Heart left ventricle (tissue), 13 donors: Measurements from ENCODE around the gene IL20RB.

Experiments used
- POLR2A ChIP-seq, 2 donors: fragments of 450-650 bp; IDR thresholded peaks; one replicate each; pipeline ENCODE4 v1.6.1; 2017; ENCODE audit warnings: antibody characterized with exemption in 2 of 2, mild to moderate bottlenecking in 2 of 2, moderate library complexity in 2 of 2
- TF ChIP-seq, protein P1 (sequence below), 12 donors: fragments of 200-600 bp; sonication (generic) in 4 of 12; IDR thresholded peaks; one replicate each; pipeline versions ENCODE4 v1.5.0 to v1.8.0; 2018 to 2022; ENCODE audit warnings: antibody characterized with exemption in 12 of 12, mild to moderate bottlenecking in 5 of 12
- donor health status: ischemic (EF 13 %, LVEDD 7.1; RV severe dilation, severe dysfunction).
- donor health status: DM: no; HTN: yes; CAD: no.
- donor health status: DM: no; HTN: no; CAD: no.
- donor health status: ischemic (EF 25% LVEDD 6.9; RV normal size, moderate dysfunction).
- donor health status: ischemic (EF 25% LVEDD 5.7; RV mildly dilated, moderate dysfunction).
- donor health status: ischemic (EF 35%, LVEDD 5.7; RV mildly dilated, moderate dysfunction).
- donor health status: nonischemic (EF 11% LVEDD 7.7; RV severe dilation, severe dysfunction).
- donor health status: DM: yes; HTN: yes; CAD: no.
- donor health status: PGD.
- donor health status: ischemic (EF 29% LVEDD 5.4; RV normal size, mild dysfunction).
- donor health status: nonischemic (EF 23%, LVEDD 6.1; RV moderate dilation, normal function).

DNA sequence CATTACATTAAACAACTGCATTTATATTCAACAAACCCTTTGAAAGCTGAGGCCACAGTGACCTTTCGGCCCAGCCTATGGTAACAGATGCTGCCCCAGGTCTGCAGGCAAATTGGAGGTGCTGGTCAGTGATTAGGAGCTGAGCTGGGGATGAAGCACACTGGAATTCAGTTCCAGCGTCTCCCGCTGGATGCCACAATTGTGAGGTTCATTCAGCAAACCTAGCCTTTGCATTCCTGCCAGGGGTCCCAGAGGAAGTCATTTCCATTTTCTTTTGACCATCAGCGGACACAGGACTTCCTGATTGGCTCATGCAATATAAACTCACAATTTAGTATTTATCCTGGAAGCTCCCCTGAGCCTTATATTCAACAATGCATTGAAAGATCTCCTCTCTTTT, 89.5 kb downstream of the IL20RB start:
- TF ChIP-seq, protein P1, sequence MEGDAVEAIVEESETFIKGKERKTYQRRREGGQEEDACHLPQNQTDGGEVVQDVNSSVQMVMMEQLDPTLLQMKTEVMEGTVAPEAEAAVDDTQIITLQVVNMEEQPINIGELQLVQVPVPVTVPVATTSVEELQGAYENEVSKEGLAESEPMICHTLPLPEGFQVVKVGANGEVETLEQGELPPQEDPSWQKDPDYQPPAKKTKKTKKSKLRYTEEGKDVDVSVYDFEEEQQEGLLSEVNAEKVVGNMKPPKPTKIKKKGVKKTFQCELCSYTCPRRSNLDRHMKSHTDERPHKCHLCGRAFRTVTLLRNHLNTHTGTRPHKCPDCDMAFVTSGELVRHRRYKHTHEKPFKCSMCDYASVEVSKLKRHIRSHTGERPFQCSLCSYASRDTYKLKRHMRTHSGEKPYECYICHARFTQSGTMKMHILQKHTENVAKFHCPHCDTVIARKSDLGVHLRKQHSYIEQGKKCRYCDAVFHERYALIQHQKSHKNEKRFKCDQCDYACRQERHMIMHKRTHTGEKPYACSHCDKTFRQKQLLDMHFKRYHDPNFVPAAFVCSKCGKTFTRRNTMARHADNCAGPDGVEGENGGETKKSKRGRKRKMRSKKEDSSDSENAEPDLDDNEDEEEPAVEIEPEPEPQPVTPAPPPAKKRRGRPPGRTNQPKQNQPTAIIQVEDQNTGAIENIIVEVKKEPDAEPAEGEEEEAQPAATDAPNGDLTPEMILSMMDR (IDR thresholded peaks at IDR 0.05): no peak
- TF ChIP-seq POLR2A (IDR thresholded peaks at IDR 0.05): no peak
